HuH-7 (cell line): ENCODE measurements around the gene SLC26A11.
"Not testable (repeated sequence)": the region's sequence is repeated elsewhere in the genome, so short reads cannot be mapped to it uniquely, and the experiment has no call there.

Experiments
- DNase-seq: peaks from one replicate; pipeline ENCODE4 v3.0.0; 2011; ENCODE audit warnings: low spot score

Gene SLC26A11

DNA sequence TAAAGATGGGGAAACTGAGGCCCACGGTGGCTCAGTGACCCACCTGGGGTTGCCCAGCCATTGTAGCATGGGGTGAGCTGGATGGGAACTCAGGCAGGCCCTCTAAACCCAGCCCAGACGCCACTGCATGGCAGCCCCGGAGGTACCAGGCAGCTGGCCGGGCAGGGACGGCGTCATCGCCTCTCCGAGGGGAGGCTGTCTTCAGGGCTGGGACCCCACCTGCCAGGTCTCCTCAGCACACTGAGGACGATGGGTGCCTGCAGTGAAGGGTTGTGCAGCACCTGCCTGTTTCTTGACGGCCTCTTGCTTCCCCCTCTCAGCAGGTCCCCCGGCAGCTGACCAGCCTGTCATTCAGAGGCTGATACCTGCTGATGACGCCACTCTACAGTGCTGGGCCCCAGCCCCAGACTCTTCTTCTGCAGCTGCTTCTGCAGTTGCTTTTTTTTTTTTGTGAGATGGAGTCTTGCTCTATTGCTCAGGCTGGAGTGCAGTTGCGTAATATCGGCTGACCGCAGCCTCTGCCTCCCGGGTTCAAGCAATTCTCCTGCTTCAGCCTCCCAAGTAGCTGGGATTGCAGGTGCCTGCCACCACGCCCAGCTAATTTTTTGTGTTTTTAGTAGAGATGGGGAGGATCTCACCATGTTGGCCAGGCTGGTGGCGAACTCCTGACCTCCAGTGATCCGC, 65.2 kb downstream of the SLC26A11 start:
- no peak for DNase-seq

GRCh38 chr17:80286638-80286960, 66.4 kb downstream of the SLC26A11 start:
- no peak for DNase-seq

GRCh38 chr17:80287038-80287437, 66.8 kb downstream of the SLC26A11 start:
- no peak for DNase-seq

GRCh38 chr17:80287806-80288567, 67.8 kb downstream of the SLC26A11 start:
- no peak for DNase-seq

- DNase-seq = no peak
Measured at GRCh38 chr17:80289616-80290015, 69.4 kb downstream of the SLC26A11 start.

DNA sequence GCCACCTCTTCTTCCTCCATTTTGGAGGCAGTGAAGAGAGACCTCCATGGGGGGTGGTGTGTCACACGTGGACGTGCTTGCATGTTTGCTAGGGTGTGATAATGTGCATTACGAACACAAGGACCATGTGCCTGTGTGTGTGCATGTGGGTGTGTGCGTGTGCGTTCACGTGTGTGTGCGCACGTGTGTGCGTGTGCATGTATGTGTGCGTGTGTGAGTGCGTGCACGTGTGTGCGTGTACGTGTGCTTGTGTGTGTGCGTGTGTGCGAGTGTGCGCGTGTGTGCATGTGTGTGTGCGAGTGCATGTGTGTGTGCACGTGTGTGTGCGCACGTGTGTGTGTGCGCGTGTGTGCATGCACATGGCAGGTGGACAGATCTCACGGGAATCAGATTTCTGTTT, 69.9 kb downstream of the SLC26A11 start:
- no peak for DNase-seq

DNA sequence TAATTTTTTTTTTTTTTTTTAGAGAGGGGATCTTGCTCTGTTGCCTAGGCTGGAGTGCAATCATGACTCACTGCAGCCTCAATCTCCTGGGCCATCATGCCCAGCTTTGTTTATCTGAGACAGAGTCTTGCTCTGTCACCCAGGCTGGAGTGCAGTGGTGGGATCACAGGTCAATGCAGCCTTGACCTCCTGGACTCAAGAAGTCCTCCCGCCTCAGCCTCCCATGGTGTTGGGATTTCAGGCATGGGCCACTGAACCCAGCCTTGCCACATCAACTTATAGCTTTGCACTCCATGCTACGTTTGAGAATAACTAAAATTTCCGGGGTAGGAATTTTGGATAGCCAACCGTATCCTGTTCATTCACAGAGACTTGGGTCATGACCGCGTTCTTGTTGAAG, 71.0 kb downstream of the SLC26A11 start:
- DNase-seq = no peak

DNA sequence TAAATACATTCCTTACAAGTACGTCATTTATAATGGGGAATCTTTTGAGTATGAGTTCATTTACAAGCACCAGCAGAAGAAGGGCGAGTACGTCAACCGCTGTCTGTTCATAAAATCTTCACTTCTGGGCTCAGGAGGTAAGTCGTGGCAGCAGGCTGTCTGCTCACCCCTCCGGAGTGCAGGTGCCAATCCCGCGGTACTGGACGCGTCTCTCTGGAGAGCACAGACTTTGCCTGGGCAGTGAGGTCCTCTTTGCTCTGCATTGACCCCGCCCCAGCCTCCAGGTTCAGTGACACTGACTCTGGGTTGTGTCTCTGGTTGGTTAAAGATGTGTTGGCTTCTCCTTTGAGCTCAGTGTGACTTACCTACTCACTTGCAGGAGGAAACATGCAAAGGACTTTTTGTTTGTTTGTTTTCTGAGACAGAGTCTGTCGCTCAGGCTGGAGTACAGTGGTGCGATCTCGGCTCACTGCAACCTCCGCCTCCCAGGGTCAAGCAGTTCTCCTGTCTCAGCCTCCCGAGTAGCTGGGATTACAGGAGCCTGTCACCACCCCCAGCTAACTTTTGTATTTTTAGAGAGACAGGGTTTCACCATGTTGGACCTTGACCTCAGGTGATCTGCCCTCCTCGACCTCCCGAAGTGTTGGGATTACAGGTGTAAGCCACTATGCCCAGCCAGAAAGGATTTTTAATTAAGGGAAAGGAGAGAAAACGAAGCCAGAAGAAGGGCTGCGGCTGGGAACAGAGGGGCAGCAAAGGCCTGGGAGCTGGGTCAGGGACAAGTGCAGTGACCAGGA, 71.7 kb downstream of the SLC26A11 start:
- DNase-seq = no peak

- peak; percentile 58 for DNase-seq
Measured at GRCh38 chr17:80292521-80292971, 72.3 kb downstream of the SLC26A11 start.

GRCh38 chr17:80294210-80294609, 74.0 kb downstream of the SLC26A11 start:
- DNase-seq = no peak

- no peak for DNase-seq
Measured at GRCh38 chr17:80294653-80295052, 74.4 kb downstream of the SLC26A11 start.

- DNase-seq = no peak
Measured at GRCh38 chr17:80295146-80295545, 74.9 kb downstream of the SLC26A11 start.

DNA sequence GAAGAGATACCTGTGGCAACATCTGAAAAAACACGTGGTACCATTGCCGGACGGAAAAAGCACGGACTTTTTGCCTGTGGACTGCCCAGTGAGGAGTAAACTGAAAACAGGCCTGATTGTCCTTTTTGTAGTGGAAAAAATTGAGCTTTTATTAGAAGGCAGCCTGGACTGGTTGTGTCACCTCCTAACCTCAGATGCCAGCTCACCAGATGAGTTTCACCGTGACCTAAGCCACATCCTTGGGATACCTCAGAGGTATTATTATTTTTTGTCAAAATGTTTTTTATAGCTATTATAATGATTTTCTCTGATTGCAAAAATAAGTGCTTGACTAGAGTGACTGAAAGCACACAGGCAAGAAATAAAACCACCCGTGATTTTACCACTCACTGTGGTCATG, 75.3 kb downstream of the SLC26A11 start:
- no peak for DNase-seq

- no peak for DNase-seq
Measured at GRCh38 chr17:80296221-80296620, 76.0 kb downstream of the SLC26A11 start.

- no peak for DNase-seq
Measured at GRCh38 chr17:80297996-80298560, 77.9 kb downstream of the SLC26A11 start.

DNA sequence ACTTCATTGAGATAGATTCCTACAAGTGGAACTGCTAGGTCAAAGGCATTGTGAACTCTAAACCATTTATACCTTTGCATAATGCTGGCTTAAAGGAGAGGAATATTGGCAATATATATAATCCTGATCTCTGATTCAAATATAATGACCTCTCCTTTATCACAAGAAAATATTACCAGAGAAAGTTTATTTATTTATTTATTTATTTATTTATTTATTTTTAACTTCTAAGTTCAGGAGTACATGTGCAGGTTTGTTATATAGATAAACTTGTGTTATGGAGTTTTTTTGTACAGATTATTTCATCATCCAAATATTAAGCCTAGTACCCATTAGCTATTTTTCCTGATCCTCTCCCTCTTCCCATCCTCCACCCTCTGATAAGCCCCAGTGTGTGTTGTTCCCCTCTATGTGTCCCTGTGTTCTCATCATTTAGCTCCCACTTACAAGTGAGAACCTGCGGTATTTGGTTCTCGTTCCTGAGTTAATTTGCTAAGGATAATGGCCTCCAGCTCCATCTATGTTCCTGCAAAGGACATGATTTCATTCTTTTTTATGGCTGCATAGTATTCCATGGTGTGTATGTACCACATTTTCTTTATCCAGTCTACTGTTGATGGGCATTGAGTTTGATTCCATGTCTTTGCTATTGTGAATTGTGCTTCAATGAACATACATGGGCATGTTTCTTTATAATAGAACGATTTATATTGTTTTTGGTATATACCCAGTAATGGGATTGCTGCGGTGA, 79.3 kb downstream of the SLC26A11 start:
- DNase-seq = not testable (repeated sequence)

GRCh38 chr17:80300756-80301155, 80.5 kb downstream of the SLC26A11 start:
- not testable (repeated sequence) for DNase-seq
